ENCODE measurements around the gene NET1.

DNA sequence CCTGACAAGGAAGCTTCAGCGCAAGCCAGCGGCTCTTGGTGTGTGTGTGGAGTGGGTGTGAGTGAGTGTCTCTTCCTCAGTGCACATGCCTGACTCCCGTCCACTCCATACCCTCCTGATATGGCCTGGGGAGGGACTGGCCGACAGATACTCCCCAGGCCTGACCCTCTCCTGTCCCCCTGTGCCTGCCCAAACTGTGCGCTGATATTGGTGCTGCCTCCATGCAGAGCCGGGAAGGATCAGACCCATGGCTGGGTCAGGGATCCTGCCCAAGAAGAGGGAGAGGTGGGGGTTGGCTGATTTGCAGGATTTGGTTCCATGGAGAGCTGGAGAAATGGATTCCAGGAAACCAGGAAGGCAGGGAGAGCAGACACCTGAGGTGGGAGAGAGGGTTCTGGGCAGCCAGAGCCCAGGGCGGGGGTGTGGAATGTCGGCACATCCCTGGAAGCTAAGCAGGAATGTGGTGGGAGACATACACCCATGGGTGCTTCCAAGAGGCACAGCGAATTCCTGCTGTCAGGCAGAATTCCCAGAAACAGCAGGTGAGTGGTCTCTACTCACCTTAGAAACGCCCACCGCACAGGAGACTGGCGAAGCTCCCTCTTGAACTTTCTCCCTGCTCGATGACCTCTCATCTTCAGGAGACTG, 80.7 kb downstream of the NET1 start:
- TF ChIP-seq POLR2A (IDR thresholded peaks at IDR 0.05): no peak
- TF ChIP-seq, protein P1, sequence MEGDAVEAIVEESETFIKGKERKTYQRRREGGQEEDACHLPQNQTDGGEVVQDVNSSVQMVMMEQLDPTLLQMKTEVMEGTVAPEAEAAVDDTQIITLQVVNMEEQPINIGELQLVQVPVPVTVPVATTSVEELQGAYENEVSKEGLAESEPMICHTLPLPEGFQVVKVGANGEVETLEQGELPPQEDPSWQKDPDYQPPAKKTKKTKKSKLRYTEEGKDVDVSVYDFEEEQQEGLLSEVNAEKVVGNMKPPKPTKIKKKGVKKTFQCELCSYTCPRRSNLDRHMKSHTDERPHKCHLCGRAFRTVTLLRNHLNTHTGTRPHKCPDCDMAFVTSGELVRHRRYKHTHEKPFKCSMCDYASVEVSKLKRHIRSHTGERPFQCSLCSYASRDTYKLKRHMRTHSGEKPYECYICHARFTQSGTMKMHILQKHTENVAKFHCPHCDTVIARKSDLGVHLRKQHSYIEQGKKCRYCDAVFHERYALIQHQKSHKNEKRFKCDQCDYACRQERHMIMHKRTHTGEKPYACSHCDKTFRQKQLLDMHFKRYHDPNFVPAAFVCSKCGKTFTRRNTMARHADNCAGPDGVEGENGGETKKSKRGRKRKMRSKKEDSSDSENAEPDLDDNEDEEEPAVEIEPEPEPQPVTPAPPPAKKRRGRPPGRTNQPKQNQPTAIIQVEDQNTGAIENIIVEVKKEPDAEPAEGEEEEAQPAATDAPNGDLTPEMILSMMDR (IDR thresholded peaks at IDR 0.05): no peak

Measured in adrenal gland (tissue), 5 donors.